HEK293 (cell line): ENCODE data around the gene MFSD1.
A peak's percentile ranks its signal among the peaks of the same experiment; 100 is the strongest.

Source experiments
- CTCF ChIA-PET: fragments of 350-600 bp; formaldehyde crosslinking; extraction: SDS; loops from one replicate; lab custom pipeline; 2021; ENCODE audit warnings: antibody characterized with exemption; lab: Yijun Ruan, JAX
- POLR2A ChIA-PET: fragments of 300-600 bp; formaldehyde crosslinking; extraction: SDS; loops from one replicate; lab custom pipeline; 2020; ENCODE audit warnings: antibody characterized with exemption, inconsistent platforms; lab: Yijun Ruan, JAX
- H3K27ac ChIP-seq: fragments of 200-500 bp; sonication (Bioruptor generic); 2 replicates; pipeline ENCODE4 v1.5.1; 2014; ENCODE audit warnings: low read depth, low read length, control low read depth, inconsistent platforms; ENCODE audit errors: extremely low read depth
- H3K36me3 ChIP-seq, 2 experiments: fragments of 200-500 bp in 1 of 2; sonication (Bioruptor generic) in 1 of 2; 1 replicate in 1 of 2; 2 replicates in 1 of 2; pipeline ENCODE4 v1.5.1; 2014 to 2017; ENCODE audit warnings: inconsistent platforms in 2 of 2, low read length in 2 of 2; ENCODE audit not compliant: control insufficient read depth in 2 of 2, insufficient read depth in 1 of 2
- H3K4me1 ChIP-seq: fragments of 200-500 bp; sonication (Bioruptor generic); 2 replicates; pipeline ENCODE4 v1.5.1; 2014; ENCODE audit warnings: mild to moderate bottlenecking, low read length, inconsistent platforms; ENCODE audit not compliant: control insufficient read depth, insufficient read depth
- H3K4me3 ChIP-seq: 2 replicates; pipeline ENCODE4 v1.5.1; 2011; ENCODE audit warnings: low read depth, mild to moderate bottlenecking, control low read depth, low read length, moderate library complexity
- H3K9me3 ChIP-seq: fragments of 200-500 bp; sonication (Bioruptor generic); 2 replicates; pipeline ENCODE4 v1.5.1; 2014; ENCODE audit warnings: low read depth, low read length, inconsistent platforms; ENCODE audit not compliant: control insufficient read depth, insufficient read depth
- CTCF ChIP-seq: fragments of 450-650 bp; formaldehyde crosslinking; IDR thresholded peaks from 2 replicates; pipeline ENCODE4 v1.5.1; 2016; ENCODE audit warnings: missing biosample characterization, missing genetic modification characterization
- FEZF1 ChIP-seq: fragments of 450-650 bp; formaldehyde crosslinking; IDR thresholded peaks from 2 replicates; pipeline ENCODE4 v1.5.1; 2016; ENCODE audit warnings: missing biosample characterization, missing genetic modification characterization
- HOXC10 ChIP-seq: sonication (generic); formaldehyde crosslinking; IDR thresholded peaks from 2 replicates; pipeline ENCODE4 v1.8.1; 2023; ENCODE audit warnings: mild to moderate bottlenecking, missing genetic modification reagents
- OVOL3 ChIP-seq: fragments of 450-650 bp; formaldehyde crosslinking; IDR thresholded peaks from 2 replicates; pipeline ENCODE4 v1.5.1; 2016; ENCODE audit warnings: missing biosample characterization, missing genetic modification characterization
- PRDM1 ChIP-seq: fragments of 450-650 bp; formaldehyde crosslinking; IDR thresholded peaks from 2 replicates; pipeline ENCODE4; 2016; ENCODE audit warnings: missing biosample characterization, missing genetic modification characterization
- YY1 ChIP-seq: fragments of 450-650 bp; formaldehyde crosslinking; IDR thresholded peaks from 2 replicates; pipeline ENCODE4 v1.5.1; 2018; ENCODE audit warnings: missing biosample characterization, missing genetic modification characterization
- ZNF132 ChIP-seq: fragments of 450-650 bp; formaldehyde crosslinking; IDR thresholded peaks from 2 replicates; pipeline ENCODE4 v1.5.1; 2017; ENCODE audit warnings: missing biosample characterization, missing genetic modification characterization, borderline replicate concordance
- ZNF174 ChIP-seq: fragments of 450-650 bp; formaldehyde crosslinking; IDR thresholded peaks from 2 replicates; pipeline ENCODE4 v1.5.0; 2017; ENCODE audit warnings: missing biosample characterization, mild to moderate bottlenecking, missing genetic modification characterization
- ZNF221 ChIP-seq: fragments of 450-650 bp; formaldehyde crosslinking; IDR thresholded peaks from 2 replicates; pipeline ENCODE4 v1.5.1; 2017; ENCODE audit warnings: missing biosample characterization, missing genetic modification characterization, borderline replicate concordance
- ZNF335 ChIP-seq: fragments of 450-650 bp; formaldehyde crosslinking; conservative IDR thresholded peaks from 2 replicates; pipeline ENCODE4 v1.5.1; 2016; ENCODE audit warnings: missing biosample characterization, missing genetic modification characterization
- ZNF391 ChIP-seq: fragments of 450-650 bp; formaldehyde crosslinking; IDR thresholded peaks from 2 replicates; pipeline ENCODE4 v1.5.1; 2016; ENCODE audit warnings: low read depth, missing biosample characterization, missing genetic modification characterization, borderline replicate concordance
- ZNF473 ChIP-seq: fragments of 450-650 bp; formaldehyde crosslinking; IDR thresholded peaks from 2 replicates; pipeline ENCODE4 v1.5.1; 2017; ENCODE audit warnings: missing biosample characterization, missing genetic modification characterization
- ZNF555 ChIP-seq: fragments of 450-650 bp; formaldehyde crosslinking; conservative IDR thresholded peaks from 2 replicates; pipeline ENCODE4 v1.5.1; 2017; ENCODE audit warnings: missing biosample characterization, mild to moderate bottlenecking, missing genetic modification characterization, inconsistent platforms
- ZNF561 ChIP-seq: fragments of 450-650 bp; IDR thresholded peaks from 2 replicates; pipeline ENCODE4 v1.5.1; 2018; ENCODE audit warnings: missing biosample characterization, missing genetic modification characterization, borderline replicate concordance
- ZNF580 ChIP-seq: fragments of 450-650 bp; formaldehyde crosslinking; IDR thresholded peaks from 2 replicates; pipeline ENCODE4 v1.5.1; 2016; ENCODE audit warnings: missing biosample characterization, missing genetic modification characterization
- ZNF654 ChIP-seq: fragments of 450-650 bp; formaldehyde crosslinking; IDR thresholded peaks from 2 replicates; pipeline ENCODE4 v1.5.1; 2016; ENCODE audit warnings: low read depth, missing biosample characterization, missing genetic modification characterization
- ZNF776 ChIP-seq: fragments of 450-650 bp; formaldehyde crosslinking; IDR thresholded peaks from 2 replicates; pipeline ENCODE4 v1.5.0; 2017; ENCODE audit warnings: missing biosample characterization, missing genetic modification characterization, borderline replicate concordance
- TF ChIP-seq, protein P1 (sequence below): fragments of 450-650 bp; formaldehyde crosslinking; IDR thresholded peaks from 2 replicates; pipeline ENCODE4 v1.5.1; 2016; ENCODE audit warnings: missing biosample characterization, missing genetic modification characterization
- TF ChIP-seq, protein P2 (sequence below): fragments of 450-650 bp; formaldehyde crosslinking; IDR thresholded peaks from 2 replicates; pipeline ENCODE4 v1.5.1; 2017; ENCODE audit warnings: missing biosample characterization, missing genetic modification characterization
- TF ChIP-seq, protein P3 (sequence below): fragments of 450-650 bp; formaldehyde crosslinking; IDR thresholded peaks from 2 replicates; pipeline ENCODE4 v1.5.1; 2017; ENCODE audit warnings: missing biosample characterization, missing genetic modification characterization
- TF ChIP-seq, protein P4 (sequence below): fragments of 450-650 bp; formaldehyde crosslinking; IDR thresholded peaks from 2 replicates; pipeline ENCODE4 v1.5.1; 2017; ENCODE audit warnings: missing biosample characterization, missing genetic modification characterization

MFSD1 gene

DNA sequence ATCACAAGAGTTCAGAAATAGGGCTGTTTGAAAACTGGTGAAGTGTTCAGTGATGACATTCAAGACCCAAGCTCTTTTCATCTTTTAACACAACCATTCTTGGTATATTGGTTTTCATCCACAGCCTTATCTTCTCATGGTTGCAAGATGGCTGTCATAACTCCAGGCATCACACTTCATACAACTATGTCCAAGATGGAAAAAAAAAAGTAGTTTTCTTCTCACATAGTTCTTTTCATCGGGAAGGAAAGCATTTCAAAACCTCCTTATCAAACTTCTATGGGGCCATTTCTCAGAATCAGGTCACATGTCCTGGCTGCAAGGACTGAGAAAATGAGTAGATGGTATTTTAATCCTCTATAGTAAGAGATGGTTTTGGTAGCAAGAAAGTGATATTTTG lies 21.1 kb upstream of the MFSD1 start:
- CTCF ChIA-PET, result interaction anchor here (0.5 to 0.9 kb wide), 3 partner anchors 11 to 53 kb away, joined by 3 to 4 read pairs (median 3); no protein-coding TSS in a partner anchor
- H3K9me3 ChIP-seq, result no peaks in the 10 kb centered on the region
- no peaks in the 10 kb centered on the region for H3K36me3 ChIP-seq
- H3K4me1 ChIP-seq, result no peaks in the 10 kb centered on the region
- TF ChIP-seq ZNF335 (tag by site-specific recombination) (no peak), ZNF561 (no peak), ZNF473 (tag by site-specific recombination) (no peak), ZNF776 (no peak), ZNF555 (tag by site-specific recombination) (no peak), ZNF132 (tag by site-specific recombination) (no peak), PRDM1 (no peak), ZNF174 (tag by site-specific recombination) (no peak)
- TF ChIP-seq, protein P1, sequence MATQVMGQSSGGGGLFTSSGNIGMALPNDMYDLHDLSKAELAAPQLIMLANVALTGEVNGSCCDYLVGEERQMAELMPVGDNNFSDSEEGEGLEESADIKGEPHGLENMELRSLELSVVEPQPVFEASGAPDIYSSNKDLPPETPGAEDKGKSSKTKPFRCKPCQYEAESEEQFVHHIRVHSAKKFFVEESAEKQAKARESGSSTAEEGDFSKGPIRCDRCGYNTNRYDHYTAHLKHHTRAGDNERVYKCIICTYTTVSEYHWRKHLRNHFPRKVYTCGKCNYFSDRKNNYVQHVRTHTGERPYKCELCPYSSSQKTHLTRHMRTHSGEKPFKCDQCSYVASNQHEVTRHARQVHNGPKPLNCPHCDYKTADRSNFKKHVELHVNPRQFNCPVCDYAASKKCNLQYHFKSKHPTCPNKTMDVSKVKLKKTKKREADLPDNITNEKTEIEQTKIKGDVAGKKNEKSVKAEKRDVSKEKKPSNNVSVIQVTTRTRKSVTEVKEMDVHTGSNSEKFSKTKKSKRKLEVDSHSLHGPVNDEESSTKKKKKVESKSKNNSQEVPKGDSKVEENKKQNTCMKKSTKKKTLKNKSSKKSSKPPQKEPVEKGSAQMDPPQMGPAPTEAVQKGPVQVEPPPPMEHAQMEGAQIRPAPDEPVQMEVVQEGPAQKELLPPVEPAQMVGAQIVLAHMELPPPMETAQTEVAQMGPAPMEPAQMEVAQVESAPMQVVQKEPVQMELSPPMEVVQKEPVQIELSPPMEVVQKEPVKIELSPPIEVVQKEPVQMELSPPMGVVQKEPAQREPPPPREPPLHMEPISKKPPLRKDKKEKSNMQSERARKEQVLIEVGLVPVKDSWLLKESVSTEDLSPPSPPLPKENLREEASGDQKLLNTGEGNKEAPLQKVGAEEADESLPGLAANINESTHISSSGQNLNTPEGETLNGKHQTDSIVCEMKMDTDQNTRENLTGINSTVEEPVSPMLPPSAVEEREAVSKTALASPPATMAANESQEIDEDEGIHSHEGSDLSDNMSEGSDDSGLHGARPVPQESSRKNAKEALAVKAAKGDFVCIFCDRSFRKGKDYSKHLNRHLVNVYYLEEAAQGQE, result no peak
- POLR2A ChIA-PET, result no interaction called here
- no peak overlapping the region for H3K4me3 ChIP-seq
- H3K27ac ChIP-seq, result no peak overlapping the region

DNA sequence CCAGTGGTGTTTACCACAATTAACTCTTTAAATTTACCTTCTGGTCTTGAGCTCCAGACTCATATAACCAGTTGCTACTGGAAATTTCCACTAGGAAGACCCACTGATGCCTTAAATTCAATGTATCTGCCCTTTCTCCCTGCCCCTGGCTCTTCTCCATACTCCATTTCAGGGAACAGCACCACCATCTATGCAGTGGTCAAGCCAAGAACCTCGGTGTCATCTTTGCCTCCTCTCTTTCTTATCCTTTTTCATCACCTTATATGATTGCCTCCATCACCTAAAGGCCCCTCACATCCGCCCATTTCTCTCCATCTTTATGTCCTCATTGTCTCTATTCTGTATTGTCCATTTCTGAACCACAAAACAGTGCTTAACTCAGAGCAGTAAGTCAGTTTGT lies 20.7 kb upstream of the MFSD1 start:
- H3K4me1 ChIP-seq, result no peaks in the 10 kb centered on the region
- H3K4me3 ChIP-seq, result no peak overlapping the region
- POLR2A ChIA-PET, result no interaction called here
- TF ChIP-seq CTCF (tag by site-specific recombination) (0 out of 2 replicates have a peak, but pooled peaks have one; percentile 24), ZNF391 (tag by site-specific recombination) (no peak)
- H3K36me3 ChIP-seq, result no peaks in the 10 kb centered on the region
- H3K9me3 ChIP-seq, result no peaks in the 10 kb centered on the region
- CTCF ChIA-PET, result no interaction called here
- H3K27ac ChIP-seq, result no peak overlapping the region

DNA sequence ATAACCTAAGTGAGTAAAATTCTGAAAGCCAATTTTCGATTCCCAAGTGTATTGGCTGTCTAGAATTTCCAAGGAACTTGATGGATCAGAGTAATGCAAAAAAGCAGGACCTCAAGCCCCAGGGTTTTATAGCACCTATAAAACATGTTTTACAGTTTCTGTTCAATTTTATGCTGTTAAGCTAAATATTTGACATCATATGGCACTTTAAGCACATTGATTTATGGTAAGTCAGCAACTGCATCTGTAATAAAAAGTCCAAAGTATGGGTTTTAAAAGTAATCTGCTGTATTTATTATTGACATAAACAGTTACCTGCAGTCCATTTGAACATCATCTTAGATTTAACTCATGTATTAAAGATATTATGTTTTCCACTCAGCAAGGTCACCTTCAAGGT lies 20.0 kb upstream of the MFSD1 start:
- Histone ChIP-seq H3K27ac (no peak overlapping the region), H3K36me3 (no peaks in the 10 kb centered on the region), H3K4me1 (no peaks in the 10 kb centered on the region), H3K4me3 (no peak overlapping the region), H3K9me3 (no peaks in the 10 kb centered on the region)
- ChIA-PET CTCF (no interaction called here), POLR2A (no interaction called here)
- TF ChIP-seq ZNF580 (tag by site-specific recombination) (0 out of 2 replicates have a peak, but pooled peaks have one; percentile 54), FEZF1 (tag by site-specific recombination) (peak; percentile 80), ZNF654 (tag by site-specific recombination) (0 out of 2 replicates have a peak, but pooled peaks have one; percentile 1), YY1 (tag by site-specific recombination) (no peak), ZNF221 (tag by site-specific recombination) (no peak), HOXC10 (CRISPR knock-in tag) (no peak), OVOL3 (tag by site-specific recombination) (peak; percentile 63; the same call in 1 of the 2 replicates)
- TF ChIP-seq, protein P2, sequence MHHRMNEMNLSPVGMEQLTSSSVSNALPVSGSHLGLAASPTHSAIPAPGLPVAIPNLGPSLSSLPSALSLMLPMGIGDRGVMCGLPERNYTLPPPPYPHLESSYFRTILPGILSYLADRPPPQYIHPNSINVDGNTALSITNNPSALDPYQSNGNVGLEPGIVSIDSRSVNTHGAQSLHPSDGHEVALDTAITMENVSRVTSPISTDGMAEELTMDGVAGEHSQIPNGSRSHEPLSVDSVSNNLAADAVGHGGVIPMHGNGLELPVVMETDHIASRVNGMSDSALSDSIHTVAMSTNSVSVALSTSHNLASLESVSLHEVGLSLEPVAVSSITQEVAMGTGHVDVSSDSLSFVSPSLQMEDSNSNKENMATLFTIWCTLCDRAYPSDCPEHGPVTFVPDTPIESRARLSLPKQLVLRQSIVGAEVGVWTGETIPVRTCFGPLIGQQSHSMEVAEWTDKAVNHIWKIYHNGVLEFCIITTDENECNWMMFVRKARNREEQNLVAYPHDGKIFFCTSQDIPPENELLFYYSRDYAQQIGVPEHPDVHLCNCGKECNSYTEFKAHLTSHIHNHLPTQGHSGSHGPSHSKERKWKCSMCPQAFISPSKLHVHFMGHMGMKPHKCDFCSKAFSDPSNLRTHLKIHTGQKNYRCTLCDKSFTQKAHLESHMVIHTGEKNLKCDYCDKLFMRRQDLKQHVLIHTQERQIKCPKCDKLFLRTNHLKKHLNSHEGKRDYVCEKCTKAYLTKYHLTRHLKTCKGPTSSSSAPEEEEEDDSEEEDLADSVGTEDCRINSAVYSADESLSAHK (tag by site-specific recombination), result 0 out of 2 replicates have a peak, but pooled peaks have one; percentile 16
- TF ChIP-seq, protein P3, sequence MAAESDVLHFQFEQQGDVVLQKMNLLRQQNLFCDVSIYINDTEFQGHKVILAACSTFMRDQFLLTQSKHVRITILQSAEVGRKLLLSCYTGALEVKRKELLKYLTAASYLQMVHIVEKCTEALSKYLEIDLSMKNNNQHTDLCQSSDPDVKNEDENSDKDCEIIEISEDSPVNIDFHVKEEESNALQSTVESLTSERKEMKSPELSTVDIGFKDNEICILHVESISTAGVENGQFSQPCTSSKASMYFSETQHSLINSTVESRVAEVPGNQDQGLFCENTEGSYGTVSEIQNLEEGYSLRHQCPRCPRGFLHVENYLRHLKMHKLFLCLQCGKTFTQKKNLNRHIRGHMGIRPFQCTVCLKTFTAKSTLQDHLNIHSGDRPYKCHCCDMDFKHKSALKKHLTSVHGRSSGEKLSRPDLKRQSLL (tag by site-specific recombination), result peak; percentile 11; the same call in 1 of the 2 replicates
- TF ChIP-seq, protein P4, sequence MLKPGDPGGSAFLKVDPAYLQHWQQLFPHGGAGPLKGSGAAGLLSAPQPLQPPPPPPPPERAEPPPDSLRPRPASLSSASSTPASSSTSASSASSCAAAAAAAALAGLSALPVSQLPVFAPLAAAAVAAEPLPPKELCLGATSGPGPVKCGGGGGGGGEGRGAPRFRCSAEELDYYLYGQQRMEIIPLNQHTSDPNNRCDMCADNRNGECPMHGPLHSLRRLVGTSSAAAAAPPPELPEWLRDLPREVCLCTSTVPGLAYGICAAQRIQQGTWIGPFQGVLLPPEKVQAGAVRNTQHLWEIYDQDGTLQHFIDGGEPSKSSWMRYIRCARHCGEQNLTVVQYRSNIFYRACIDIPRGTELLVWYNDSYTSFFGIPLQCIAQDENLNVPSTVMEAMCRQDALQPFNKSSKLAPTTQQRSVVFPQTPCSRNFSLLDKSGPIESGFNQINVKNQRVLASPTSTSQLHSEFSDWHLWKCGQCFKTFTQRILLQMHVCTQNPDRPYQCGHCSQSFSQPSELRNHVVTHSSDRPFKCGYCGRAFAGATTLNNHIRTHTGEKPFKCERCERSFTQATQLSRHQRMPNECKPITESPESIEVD (tag by site-specific recombination), result peak; percentile 92
